ENCODE results near the gene SH3TC1. TPM values are rescaled to one million over a fixed set of nuclear protein-coding genes. Genes with fewer than 3 reads are reported as not detected.

Gene SH3TC1
- total and polyA plus RNA-seq, 2 of the 13 experiments (the other 11 are each of a cell fraction or from before 2014, with no cell fraction given): 14.9 to 21.8 TPM

DNA sequence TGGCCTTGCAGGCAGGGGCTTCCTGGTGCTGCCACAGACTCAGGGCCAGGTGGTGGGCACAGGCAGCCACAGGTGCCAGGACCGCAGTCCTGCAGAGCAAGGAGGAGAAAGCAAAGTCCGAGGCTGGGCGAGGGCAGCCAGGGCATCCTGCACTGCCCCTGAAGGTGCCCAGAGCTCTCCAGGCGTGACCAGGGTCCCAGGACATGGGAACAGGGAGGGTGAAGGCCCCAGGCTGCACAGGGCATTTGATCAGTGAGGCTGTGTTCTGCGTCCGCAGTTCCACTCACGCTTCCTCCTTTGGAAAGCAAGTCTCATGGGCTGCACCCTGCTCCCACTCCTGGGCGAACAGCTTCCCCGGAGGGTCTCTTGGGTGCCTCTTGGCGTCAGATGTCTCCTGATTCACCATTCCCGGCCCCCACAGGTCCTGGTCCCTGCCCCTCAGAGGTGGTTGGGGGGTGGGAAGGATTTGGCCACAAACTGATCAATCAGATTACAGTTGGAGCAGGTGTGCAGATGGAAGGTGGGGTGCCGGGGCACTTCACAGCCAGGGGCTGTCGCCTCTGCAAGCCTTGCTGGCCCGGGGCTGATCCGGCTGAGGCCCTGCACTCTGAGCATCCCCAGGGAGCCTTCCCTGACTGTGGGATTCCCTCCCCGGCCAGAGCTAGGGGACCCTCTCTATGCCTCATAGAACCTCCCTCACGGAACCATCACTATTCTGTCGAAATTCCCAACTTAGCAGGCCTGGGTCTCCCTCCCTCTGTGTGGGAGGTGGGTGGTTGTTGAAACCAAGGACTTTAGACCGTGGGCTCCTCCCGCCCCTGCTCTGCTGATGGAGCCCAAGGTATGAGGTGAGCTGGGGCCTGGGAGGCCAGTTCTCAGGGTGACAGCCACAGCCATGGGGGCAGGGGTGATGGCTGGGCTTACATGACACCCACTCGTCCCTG lies 3.3 kb downstream of the SH3TC1 start (continued):
- peak; percentile 88 for TF ChIP-seq ZBTB7B (CRISPR knock-in tag; IDR thresholded peaks at IDR 0.05)
- TF ChIP-seq MIER2 (CRISPR knock-in tag; IDR thresholded peaks at IDR 0.05): no peak
- no peak for TF ChIP-seq THAP11 (CRISPR knock-in tag; IDR thresholded peaks at IDR 0.05)
- TF ChIP-seq, protein P1, sequence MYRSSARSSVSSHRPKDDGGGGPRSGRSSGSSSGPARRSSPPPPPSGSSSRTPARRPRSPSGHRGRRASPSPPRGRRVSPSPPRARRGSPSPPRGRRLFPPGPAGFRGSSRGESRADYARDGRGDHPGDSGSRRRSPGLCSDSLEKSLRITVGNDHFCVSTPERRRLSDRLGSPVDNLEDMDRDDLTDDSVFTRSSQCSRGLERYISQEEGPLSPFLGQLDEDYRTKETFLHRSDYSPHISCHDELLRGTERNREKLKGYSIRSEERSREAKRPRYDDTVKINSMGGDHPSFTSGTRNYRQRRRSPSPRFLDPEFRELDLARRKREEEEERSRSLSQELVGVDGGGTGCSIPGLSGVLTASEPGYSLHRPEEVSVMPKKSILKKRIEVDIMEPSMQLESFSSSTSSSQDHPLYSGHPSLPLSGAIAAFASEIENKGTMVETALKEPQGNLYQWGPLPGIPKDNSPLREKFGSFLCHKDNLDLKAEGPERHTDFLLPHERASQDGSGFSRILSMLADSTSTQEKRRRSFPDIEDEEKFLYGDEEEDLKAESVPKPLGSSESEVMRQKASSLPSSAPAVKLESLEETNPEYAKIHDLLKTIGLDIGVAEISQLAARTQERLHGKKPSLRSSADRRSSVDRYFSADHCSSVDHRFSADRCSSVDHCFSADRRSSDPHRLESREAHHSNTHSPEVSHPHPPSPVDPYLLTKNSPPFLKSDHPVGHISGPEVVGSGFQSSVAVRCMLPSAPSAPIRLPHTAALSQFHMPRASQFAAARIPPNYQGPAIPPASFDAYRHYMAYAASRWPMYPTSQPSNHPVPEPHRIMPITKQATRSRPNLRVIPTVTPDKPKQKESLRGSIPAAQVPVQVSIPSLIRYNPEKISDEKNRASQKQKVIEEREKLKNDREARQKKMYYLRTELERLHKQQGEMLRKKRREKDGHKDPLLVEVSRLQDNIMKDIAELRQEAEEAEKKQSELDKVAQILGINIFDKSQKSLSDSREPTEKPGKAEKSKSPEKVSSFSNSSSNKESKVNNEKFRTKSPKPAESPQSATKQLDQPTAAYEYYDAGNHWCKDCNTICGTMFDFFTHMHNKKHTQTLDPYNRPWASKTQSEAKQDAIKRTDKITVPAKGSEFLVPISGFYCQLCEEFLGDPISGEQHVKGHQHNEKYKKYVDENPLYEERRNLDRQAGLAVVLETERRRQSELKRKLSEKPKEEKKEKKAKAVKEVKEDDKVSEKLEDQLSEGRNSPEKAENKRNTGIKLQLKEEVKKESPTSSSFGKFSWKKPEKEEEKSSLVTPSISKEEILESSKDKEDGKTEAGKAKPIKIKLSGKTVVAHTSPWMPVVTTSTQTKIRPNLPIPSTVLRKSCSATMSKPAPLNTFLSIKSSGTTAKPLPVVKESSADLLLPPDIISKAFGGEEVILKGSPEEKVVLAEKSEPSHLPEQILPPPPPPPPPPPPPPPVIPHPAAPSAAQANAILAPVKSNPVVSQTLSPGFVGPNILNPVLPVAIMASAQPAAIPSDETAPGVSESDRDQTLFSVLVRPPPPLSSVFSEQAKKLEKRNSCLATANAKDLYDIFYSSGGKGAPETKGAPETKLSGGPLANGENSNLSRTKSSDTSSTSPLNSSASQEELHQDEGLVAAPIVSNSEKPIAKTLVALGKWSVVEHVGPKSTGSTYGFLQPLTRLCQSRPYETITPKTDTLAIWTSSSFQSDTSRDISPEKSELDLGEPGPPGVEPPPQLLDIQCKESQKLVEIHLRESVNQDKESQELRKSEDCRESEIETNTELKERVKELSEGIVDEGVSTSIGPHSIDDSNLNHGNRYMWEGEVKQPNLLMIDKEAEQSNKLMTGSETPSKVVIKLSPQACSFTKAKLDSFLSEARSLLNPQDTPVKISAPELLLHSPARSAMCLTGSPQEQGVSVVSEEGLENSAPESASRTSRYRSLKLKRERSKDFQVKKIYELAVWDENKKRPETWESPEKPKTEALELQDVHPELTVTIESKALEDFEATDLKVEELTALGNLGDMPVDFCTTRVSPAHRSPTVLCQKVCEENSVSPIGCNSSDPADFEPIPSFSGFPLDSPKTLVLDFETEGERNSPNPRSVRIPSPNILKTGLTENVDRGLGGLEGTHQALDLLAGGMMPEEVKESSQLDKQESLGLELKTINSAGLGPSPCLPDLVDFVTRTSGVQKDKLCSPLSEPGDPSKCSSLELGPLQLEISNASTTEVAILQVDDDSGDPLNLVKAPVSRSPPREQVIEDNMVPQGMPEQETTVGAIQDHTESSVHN (CRISPR knock-in tag; IDR thresholded peaks at IDR 0.05): no peak
- no peak for TF ChIP-seq RAD51 (IDR thresholded peaks at IDR 0.05; ENCODE audit: borderline replicate concordance)
- TF ChIP-seq, protein P2, sequence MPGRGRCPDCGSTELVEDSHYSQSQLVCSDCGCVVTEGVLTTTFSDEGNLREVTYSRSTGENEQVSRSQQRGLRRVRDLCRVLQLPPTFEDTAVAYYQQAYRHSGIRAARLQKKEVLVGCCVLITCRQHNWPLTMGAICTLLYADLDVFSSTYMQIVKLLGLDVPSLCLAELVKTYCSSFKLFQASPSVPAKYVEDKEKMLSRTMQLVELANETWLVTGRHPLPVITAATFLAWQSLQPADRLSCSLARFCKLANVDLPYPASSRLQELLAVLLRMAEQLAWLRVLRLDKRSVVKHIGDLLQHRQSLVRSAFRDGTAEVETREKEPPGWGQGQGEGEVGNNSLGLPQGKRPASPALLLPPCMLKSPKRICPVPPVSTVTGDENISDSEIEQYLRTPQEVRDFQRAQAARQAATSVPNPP (CRISPR knock-in tag; IDR thresholded peaks at IDR 0.05): peak; percentile 62; the same call in 1 of the 2 replicates
- peak; percentile 65; the same call in 1 of the 2 replicates for TF ChIP-seq ZNF263 (CRISPR knock-in tag; IDR thresholded peaks at IDR 0.05)
- TF ChIP-seq, protein P3, sequence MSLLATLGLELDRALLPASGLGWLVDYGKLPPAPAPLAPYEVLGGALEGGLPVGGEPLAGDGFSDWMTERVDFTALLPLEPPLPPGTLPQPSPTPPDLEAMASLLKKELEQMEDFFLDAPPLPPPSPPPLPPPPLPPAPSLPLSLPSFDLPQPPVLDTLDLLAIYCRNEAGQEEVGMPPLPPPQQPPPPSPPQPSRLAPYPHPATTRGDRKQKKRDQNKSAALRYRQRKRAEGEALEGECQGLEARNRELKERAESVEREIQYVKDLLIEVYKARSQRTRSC (CRISPR knock-in tag; IDR thresholded peaks at IDR 0.05; ENCODE audit: low read depth): no peak
- no peak for TF ChIP-seq STAG1 (CRISPR knock-in tag; IDR thresholded peaks at IDR 0.05)
- TF ChIP-seq JDP2 (CRISPR knock-in tag; IDR thresholded peaks at IDR 0.05; ENCODE audit: borderline replicate concordance): no peak
- no peak for TF ChIP-seq EZH2 (conservative IDR thresholded peaks at IDR 0.05; ENCODE audit: low read depth, low read length)
- no peak for TF ChIP-seq ZNF432 (CRISPR knock-in tag; IDR thresholded peaks at IDR 0.05; ENCODE audit: borderline replicate concordance)
- no peak for TF ChIP-seq ZNF879 (CRISPR knock-in tag; IDR thresholded peaks at IDR 0.05)
- no peak for TF ChIP-seq ZNF138 (CRISPR knock-in tag; IDR thresholded peaks at IDR 0.05; ENCODE audit: low read depth)
- no peak for TF ChIP-seq ZKSCAN1 (IDR thresholded peaks at IDR 0.05; ENCODE audit: low read length)
- no peak for TF ChIP-seq IKZF1 (IDR thresholded peaks at IDR 0.05)
- no peak for TF ChIP-seq TCF7L2 (IDR thresholded peaks at IDR 0.05; ENCODE audit: low read depth, low read length)
- peak; percentile 81; the same call in 1 of the 2 replicates for TF ChIP-seq ZBTB7A (CRISPR knock-in tag; IDR thresholded peaks at IDR 0.05)
- TF ChIP-seq KDM6A (CRISPR knock-in tag; IDR thresholded peaks at IDR 0.05; ENCODE audit: low read depth): peak; percentile 69; the same call in 1 of the 2 replicates
- TF ChIP-seq ZNF550 (CRISPR knock-in tag; IDR thresholded peaks at IDR 0.05; ENCODE audit: borderline replicate concordance): no peak
- 0 out of 2 replicates have a peak, but pooled peaks have one; percentile 38 for TF ChIP-seq ELF3 (CRISPR knock-in tag; IDR thresholded peaks at IDR 0.05)
- no peak for TF ChIP-seq GTF2F1 (IDR thresholded peaks at IDR 0.05; ENCODE audit: low read length)

Data from HepG2 (cell line).